H9 (cell line): Measurements from ENCODE around the gene TOX4. TPM values are rescaled to one million over a fixed set of nuclear protein-coding genes. Genes with fewer than 3 reads are reported as not detected.

Source experiments
- DNase-seq: peaks from one replicate; pipeline ENCODE4 v3.0.0-alpha.2; 2017
- H2AFZ ChIP-seq: one replicate; pipeline ENCODE4 v1.6.1; 2013; ENCODE audit warnings: mild to moderate bottlenecking, low read length, control low read depth, moderate library complexity
- H2AK5ac ChIP-seq: 2 replicates; pipeline ENCODE4 v1.6.1; 2013; ENCODE audit warnings: low read length, control low read depth, mixed read lengths; ENCODE audit not compliant: insufficient read length
- H2BK120ac ChIP-seq: one replicate; pipeline ENCODE4 v1.6.1; 2013; ENCODE audit warnings: low read depth, mild to moderate bottlenecking, low read length, control low read depth, inconsistent platforms; ENCODE audit not compliant: poor library complexity, severe bottlenecking
- H2BK12ac ChIP-seq: 2 replicates; pipeline ENCODE4 v1.6.1; 2013; ENCODE audit warnings: low read length, control low read depth, mixed read lengths, low read depth; ENCODE audit not compliant: insufficient read length
- H2BK15ac ChIP-seq: 2 replicates; pipeline ENCODE4 v1.6.1; 2013; ENCODE audit warnings: low read depth, low read length, control low read depth
- H2BK20ac ChIP-seq: one replicate; pipeline ENCODE4 v1.6.1; 2013; ENCODE audit warnings: low read depth, mild to moderate bottlenecking, low read length, control low read depth, inconsistent platforms; ENCODE audit not compliant: poor library complexity, severe bottlenecking
- H2BK5ac ChIP-seq: 2 replicates; pipeline ENCODE4 v1.6.1; 2013; ENCODE audit warnings: low read length, control low read depth, mixed read lengths; ENCODE audit not compliant: insufficient read length
- H3K14ac ChIP-seq: 2 replicates; pipeline ENCODE4 v1.6.1; 2013; ENCODE audit warnings: low read length, control low read depth; ENCODE audit not compliant: insufficient read depth
- H3K18ac ChIP-seq: 2 replicates; pipeline ENCODE4 v1.6.1; 2013; ENCODE audit warnings: low read depth, mild to moderate bottlenecking, mixed read lengths, low read length, control low read depth; ENCODE audit not compliant: insufficient read length
- H3K23ac ChIP-seq: 2 replicates; pipeline ENCODE4 v1.6.1; 2013; ENCODE audit warnings: low read length, control low read depth, mixed read lengths, low read depth; ENCODE audit not compliant: insufficient read length
- H3K23me2 ChIP-seq: 2 replicates; pipeline ENCODE4 v1.6.1; 2013; ENCODE audit warnings: low read depth, mild to moderate bottlenecking, mixed read lengths, low read length, control low read depth; ENCODE audit not compliant: insufficient read length, poor library complexity, severe bottlenecking
- H3K27ac ChIP-seq: 2 replicates; pipeline ENCODE4 v1.5.1; 2013; ENCODE audit warnings: low read length, control low read depth, mixed read lengths, low read depth; ENCODE audit not compliant: insufficient read length
- H3K27me3 ChIP-seq: 2 replicates; pipeline ENCODE4 v1.6.1; 2013; ENCODE audit warnings: low read length, control low read depth, inconsistent platforms; ENCODE audit not compliant: insufficient read depth
- H3K4ac ChIP-seq: 2 replicates; pipeline ENCODE4 v1.6.1; 2013; ENCODE audit warnings: low read depth, mild to moderate bottlenecking, control low read depth, inconsistent platforms, low read length, moderate library complexity
- H3K4me1 ChIP-seq: 2 replicates; pipeline ENCODE4 v1.6.1; 2013; ENCODE audit warnings: low read length, control low read depth, inconsistent platforms; ENCODE audit not compliant: insufficient read depth
- H3K4me2 ChIP-seq: 2 replicates; pipeline ENCODE4 v1.6.1; 2013; ENCODE audit warnings: low read length, control low read depth, mixed read lengths; ENCODE audit not compliant: insufficient read length, insufficient read depth
- H3K56ac ChIP-seq: 2 replicates; pipeline ENCODE4 v1.6.1; 2013; ENCODE audit warnings: low read depth, mild to moderate bottlenecking, mixed read lengths, low read length, control low read depth; ENCODE audit not compliant: insufficient read length
- H3K79me1 ChIP-seq: 2 replicates; pipeline ENCODE4 v1.6.1; 2013; ENCODE audit warnings: low read depth, mild to moderate bottlenecking, moderate library complexity, low read length, control low read depth, inconsistent platforms; ENCODE audit not compliant: insufficient read depth, poor library complexity, severe bottlenecking
- H3K79me2 ChIP-seq: 2 replicates; pipeline ENCODE4 v1.6.1; 2013; ENCODE audit warnings: low read length, control low read depth, inconsistent platforms; ENCODE audit not compliant: insufficient read depth
- H3K9ac ChIP-seq: 2 replicates; pipeline ENCODE4 v1.6.1; 2013; ENCODE audit warnings: low read length, control low read depth, mixed read lengths; ENCODE audit not compliant: insufficient read length; ENCODE audit errors: extremely low read depth
- H3K9me3 ChIP-seq: one replicate; pipeline ENCODE4 v1.6.1; 2013; ENCODE audit warnings: low read depth, low read length, inconsistent platforms; ENCODE audit not compliant: control insufficient read depth
- H3T11ph ChIP-seq: one replicate; pipeline ENCODE4 v1.6.1; 2013; ENCODE audit warnings: mild to moderate bottlenecking, low read length, control low read depth, inconsistent platforms
- H4K20me1 ChIP-seq: one replicate; pipeline ENCODE4 v1.6.1; 2013; ENCODE audit not compliant: control insufficient read depth, insufficient read length, insufficient read depth
- H4K5ac ChIP-seq: 2 replicates; pipeline ENCODE4 v1.6.1; 2013; ENCODE audit warnings: low read depth, mild to moderate bottlenecking, mixed read lengths, low read length, control low read depth; ENCODE audit not compliant: insufficient read length
- H4K8ac ChIP-seq: replicated peaks from 2 replicates; pipeline ENCODE4 v1.6.1; 2013; ENCODE audit warnings: low read length, control low read depth, mixed read lengths, low read depth; ENCODE audit not compliant: insufficient read length
- H4K91ac ChIP-seq: 2 replicates; pipeline ENCODE4 v1.6.1; 2013; ENCODE audit warnings: low read depth, mild to moderate bottlenecking, moderate library complexity, mixed read lengths, low read length, control low read depth; ENCODE audit not compliant: insufficient read length
- H3K27ac Mint-ChIP-seq, 3 experiments: 2 replicates in 2 of 3; 3 replicates in 1 of 3; pipeline ENCODE4 v1.8.0; 2020 to 2021; ENCODE audit warnings: mixed read lengths in 3 of 3, mild to moderate bottlenecking in 1 of 3, moderate library complexity in 1 of 3
- H3K27me3 Mint-ChIP-seq: 2 replicates; pipeline ENCODE4 v1.8.0; 2021; ENCODE audit warnings: low read depth, mild to moderate bottlenecking, moderate library complexity, mixed read lengths
- H3K36me3 Mint-ChIP-seq, 3 experiments: 2 replicates in 2 of 3; 3 replicates in 1 of 3; pipeline ENCODE4 v1.8.0; 2020 to 2021; ENCODE audit warnings: low read depth in 3 of 3, mixed read lengths in 3 of 3; ENCODE audit not compliant: insufficient read depth in 1 of 3
- H3K4me1 Mint-ChIP-seq, 2 experiments: 2 replicates each; pipeline ENCODE4 v1.8.0; 2020; ENCODE audit warnings: mixed read lengths in 2 of 2
- H3K4me3 Mint-ChIP-seq, 2 experiments: 2 replicates in 1 of 2; 3 replicates in 1 of 2; pipeline ENCODE4 v1.8.0; 2020 to 2021; ENCODE audit warnings: mild to moderate bottlenecking in 2 of 2, mixed read lengths in 2 of 2, moderate library complexity in 1 of 2
- H3K9me3 Mint-ChIP-seq, 2 experiments: 2 replicates in 1 of 2; 3 replicates in 1 of 2; pipeline ENCODE4 v1.8.0; 2020; ENCODE audit warnings: mild to moderate bottlenecking in 2 of 2, mixed read lengths in 2 of 2, moderate library complexity in 1 of 2
- CTCF ChIP-seq: fragments of 200-600 bp; sonication (generic); conservative IDR thresholded peaks from 3 replicates; pipeline ENCODE4 v1.8.0; 2021; ENCODE audit warnings: antibody characterized with exemption, mild to moderate bottlenecking
- WGBS: extraction: QIAGEN DNeasy Blood & Tissue Kit; methylation state at CpG from one replicate; pipeline ENCODE4 v1.1.7; 2013; ENCODE audit warnings: missing lambda C conversion rate, low lambda C conversion rate, mixed read lengths; ENCODE audit not compliant: insufficient read length; ENCODE audit errors: extremely low coverage; 5-methylcytosine and 5-hydroxymethylcytosine counted together
- total RNA-seq: library from RNA; stranded (reverse); gene quantifications from 2 replicates; pipeline ENCODE4 v1.2.1, GENCODE V29; 2021

Gene TOX4
- total RNA-seq, 1 experiment from 2014 or later, result 64.7 TPM

- Histone ChIP-seq H3K9me3 (no peaks in the 10 kb centered on the region), H2AFZ (no peak overlapping the region), H3K56ac (no peak overlapping the region), H4K20me1 (no peaks in the 10 kb centered on the region), H2BK15ac (no peak overlapping the region), H3K27me3 (no peaks in the 10 kb centered on the region), H3K79me2 (peaks cover 29% of the 10 kb centered on the region; the same call in 1 of the 2 replicates), H3K23ac (no peak overlapping the region), H3K9ac (peak overlapping the region; percentile 82), H3K23me2 (peaks cover 16% of the 10 kb centered on the region), H3K27ac (peak overlapping the region; percentile 69), H4K5ac (no peak overlapping the region), H2AK5ac (no peak overlapping the region), H4K8ac (no peak overlapping the region), H3K4me1 (peaks cover 6% of the 10 kb centered on the region; the same call in 1 of the 2 replicates), H2BK20ac (no peak overlapping the region), H3K79me1 (no peaks in the 10 kb centered on the region), H4K91ac (no peak overlapping the region), H3K4me2 (peak overlapping the region; percentile 97), H3K14ac (peak overlapping the region; percentile 87; the same call in 1 of the 2 replicates), H2BK120ac (no peak overlapping the region), H3K4ac (no peak overlapping the region), H2BK5ac (no peak overlapping the region), H2BK12ac (no peak overlapping the region), H3T11ph (no peak overlapping the region), H3K18ac (peak overlapping the region; percentile 92)
- no peak for TF ChIP-seq CTCF
- H3K4me3 Mint-ChIP-seq, result peak overlapping the region; percentile 85 to 99
- H3K27ac Mint-ChIP-seq, result peak overlapping the region; percentile 93 to 100 (median 97)
- no peak for DNase-seq
- peaks cover 51 to 61% of the 10 kb centered on the region in 2 experiments for H3K4me1 Mint-ChIP-seq
- WGBS, result no CpG with 5 or more reads among the region's 6 CpGs
- H3K36me3 Mint-ChIP-seq, result peaks cover 8 to 26% (median 14%) of the 10 kb centered on the region in 3 experiments; a peak in 6 of 7 replicates
- no peaks in the 10 kb centered on the region for H3K27me3 Mint-ChIP-seq
- H3K9me3 Mint-ChIP-seq, result no peaks in the 10 kb centered on the region
Observed at GRCh38 chr14:21535545-21536417, 58.8 kb downstream of the TOX4 start.
